ENCODE measurements around the gene RIN3. TPM values are rescaled to one million over a fixed set of nuclear protein-coding genes. Genes with fewer than 3 reads are reported as not detected.

Gene RIN3
- total and polyA plus RNA-seq, 2 donors: 6.2 to 20.6 TPM

GRCh38 chr14:92688434-92689375 is 175.1 kb downstream of the RIN3 start:
- H3K9me3 ChIP-seq (ENCODE audit: control insufficient read depth in 2 of 2, insufficient read depth in 1 of 2, low read length in 1 of 2): no peaks in the 10 kb centered on the region
- no peak overlapping the region for H3K4me3 ChIP-seq (ENCODE audit: low read length in 2 of 2)
- H3K27me3 ChIP-seq (ENCODE audit: control insufficient read depth in 2 of 2, insufficient read depth in 1 of 2, low read length in 1 of 2): no peaks in the 10 kb centered on the region
- DNase-seq (ENCODE audit: low read depth in 6 of 9, low spot score in 9 of 9): no peak
- no peak overlapping the region for H3K27ac ChIP-seq (ENCODE audit: low read depth in 1 of 2, low read length in 1 of 2)
- H3K36me3 ChIP-seq (ENCODE audit: control insufficient read depth in 2 of 2, insufficient read depth in 2 of 2, low read length in 1 of 2): peaks cover 39 to 44% of the 10 kb centered on the region in 2 donors
- WGBS: 97% methylated on average over 30 of the region's 30 CpGs
- peaks cover 10 to 16% of the 10 kb centered on the region in 2 donors for H3K4me1 ChIP-seq (ENCODE audit: control insufficient read depth in 2 of 2, insufficient read depth in 2 of 2, low read length in 2 of 2)

DNA sequence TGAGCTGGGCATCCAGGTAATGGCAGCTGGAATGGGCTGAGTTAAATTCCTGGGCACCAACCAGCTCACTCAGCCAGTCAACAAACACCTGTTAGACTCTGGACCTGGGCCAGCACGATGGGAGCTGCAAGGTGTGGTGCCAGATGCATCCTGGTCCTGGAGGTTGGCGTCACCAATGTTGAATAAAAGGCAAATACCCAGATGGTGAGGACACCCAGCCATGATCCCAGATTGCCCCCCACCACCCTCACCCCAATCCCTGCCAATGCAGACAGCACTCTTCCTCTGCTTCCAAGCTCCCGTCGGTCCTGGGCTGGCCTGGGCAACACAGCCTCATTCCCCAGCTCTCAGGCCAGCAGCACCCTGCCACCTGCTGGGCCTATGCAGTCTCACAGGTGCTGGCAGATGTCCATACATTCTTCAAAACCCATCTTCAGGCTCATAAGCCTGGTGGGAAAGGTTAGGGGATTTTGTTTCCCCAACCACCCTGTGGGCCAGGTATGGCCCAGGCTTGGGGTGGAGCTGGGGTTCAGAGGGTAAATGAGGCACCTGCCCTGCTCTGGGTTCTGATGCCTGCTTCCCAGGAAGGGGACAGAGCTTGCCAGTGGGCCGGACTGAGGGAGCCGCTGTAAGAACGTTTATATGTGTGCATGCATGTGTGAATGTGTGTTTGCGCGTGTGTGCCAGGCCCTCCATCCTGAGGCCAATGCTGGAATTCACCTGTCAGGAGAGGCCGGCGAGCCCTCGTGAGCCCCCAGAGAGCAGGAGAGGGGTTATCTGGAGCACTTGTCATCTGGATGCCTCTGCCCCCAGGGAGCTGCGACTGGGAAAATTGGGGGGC is 176.8 kb downstream of the RIN3 start:
- Histone ChIP-seq H3K27me3 (ENCODE audit: control insufficient read depth in 2 of 2, insufficient read depth in 1 of 2, low read length in 1 of 2) (no peaks in the 10 kb centered on the region), H3K27ac (ENCODE audit: low read depth in 1 of 2, low read length in 1 of 2) (no peak overlapping the region), H3K4me1 (ENCODE audit: control insufficient read depth in 2 of 2, insufficient read depth in 2 of 2, low read length in 2 of 2) (peaks cover 10 to 16% of the 10 kb centered on the region in 2 donors), H3K36me3 (ENCODE audit: control insufficient read depth in 2 of 2, insufficient read depth in 2 of 2, low read length in 1 of 2) (peaks cover 30 to 36% of the 10 kb centered on the region in 2 donors), H3K9me3 (ENCODE audit: control insufficient read depth in 2 of 2, insufficient read depth in 1 of 2, low read length in 1 of 2) (no peaks in the 10 kb centered on the region), H3K4me3 (ENCODE audit: low read length in 2 of 2) (no peak overlapping the region)
- 88% methylated on average over 13 of the region's 13 CpGs for WGBS
- DNase-seq (ENCODE audit: low read depth in 6 of 9, low spot score in 9 of 9): no peak

- H3K36me3 ChIP-seq (ENCODE audit: control insufficient read depth in 2 of 2, insufficient read depth in 2 of 2, low read length in 1 of 2): peaks cover 16 to 19% of the 10 kb centered on the region in 2 donors
- H3K4me3 ChIP-seq (ENCODE audit: low read length in 2 of 2): no peak overlapping the region
- peaks cover 10 to 16% of the 10 kb centered on the region in 2 donors for H3K4me1 ChIP-seq (ENCODE audit: control insufficient read depth in 2 of 2, insufficient read depth in 2 of 2, low read length in 2 of 2)
- H3K27ac ChIP-seq (ENCODE audit: low read depth in 1 of 2, low read length in 1 of 2): no peak overlapping the region
- H3K9me3 ChIP-seq (ENCODE audit: control insufficient read depth in 2 of 2, insufficient read depth in 1 of 2, low read length in 1 of 2): no peaks in the 10 kb centered on the region
- no peaks in the 10 kb centered on the region for H3K27me3 ChIP-seq (ENCODE audit: control insufficient read depth in 2 of 2, insufficient read depth in 1 of 2, low read length in 1 of 2)
- DNase-seq (ENCODE audit: low read depth in 6 of 9, low spot score in 9 of 9): peak in 1 of 9 donors; percentile 49
- 6% methylated on average over 2 of the region's 2 CpGs for WGBS
Observed at GRCh38 chr14:92692822-92693226, 179.2 kb downstream of the RIN3 start.

GRCh38 chr14:92693998-92694795 is 180.6 kb downstream of the RIN3 start:
- no peak for DNase-seq (ENCODE audit: low read depth in 6 of 9, low spot score in 9 of 9)
- H3K27me3 ChIP-seq (ENCODE audit: control insufficient read depth in 2 of 2, insufficient read depth in 1 of 2, low read length in 1 of 2): no peaks in the 10 kb centered on the region
- no peaks in the 10 kb centered on the region for H3K9me3 ChIP-seq (ENCODE audit: control insufficient read depth in 2 of 2, insufficient read depth in 1 of 2, low read length in 1 of 2)
- WGBS: 92% methylated on average over 18 of the region's 18 CpGs
- peaks cover 5 to 10% of the 10 kb centered on the region in 2 donors for H3K36me3 ChIP-seq (ENCODE audit: control insufficient read depth in 2 of 2, insufficient read depth in 2 of 2, low read length in 1 of 2)
- H3K27ac ChIP-seq (ENCODE audit: low read depth in 1 of 2, low read length in 1 of 2): no peak overlapping the region
- H3K4me1 ChIP-seq (ENCODE audit: control insufficient read depth in 2 of 2, insufficient read depth in 2 of 2, low read length in 2 of 2): peaks cover 10 to 16% of the 10 kb centered on the region in 2 donors
- no peak overlapping the region for H3K4me3 ChIP-seq (ENCODE audit: low read length in 2 of 2)

DNA sequence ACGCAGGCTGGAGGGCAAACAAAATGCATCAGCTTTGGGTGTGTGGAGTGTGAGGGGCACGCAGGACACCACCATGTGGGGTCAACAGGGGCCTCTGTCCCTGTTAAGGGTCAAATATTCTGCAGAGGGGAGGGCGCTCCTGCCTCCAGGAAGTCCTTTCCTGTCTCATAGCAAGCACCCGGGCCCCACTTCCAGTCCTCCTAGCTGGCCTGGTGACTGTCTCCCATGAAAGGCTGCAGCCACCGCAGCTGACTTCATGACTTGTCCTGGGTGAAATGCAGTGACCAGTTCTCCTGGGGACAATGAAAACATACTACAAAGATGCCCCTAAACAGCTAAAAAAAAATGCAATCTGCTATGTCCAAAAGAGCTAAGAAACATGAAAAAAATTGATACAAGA is 181.2 kb downstream of the RIN3 start:
- Histone ChIP-seq H3K27me3 (ENCODE audit: control insufficient read depth in 2 of 2, insufficient read depth in 1 of 2, low read length in 1 of 2) (no peaks in the 10 kb centered on the region), H3K36me3 (ENCODE audit: control insufficient read depth in 2 of 2, insufficient read depth in 2 of 2, low read length in 1 of 2) (peaks cover 5 to 8% of the 10 kb centered on the region in 2 donors), H3K4me1 (ENCODE audit: control insufficient read depth in 2 of 2, insufficient read depth in 2 of 2, low read length in 2 of 2) (peaks cover 10 to 16% of the 10 kb centered on the region in 2 donors), H3K4me3 (ENCODE audit: low read length in 2 of 2) (no peak overlapping the region), H3K27ac (ENCODE audit: low read depth in 1 of 2, low read length in 1 of 2) (no peak overlapping the region), H3K9me3 (ENCODE audit: control insufficient read depth in 2 of 2, insufficient read depth in 1 of 2, low read length in 1 of 2) (no peaks in the 10 kb centered on the region)
- DNase-seq (ENCODE audit: low read depth in 6 of 9, low spot score in 9 of 9): no peak
- whole genome bisulfite sequencing: 90% methylated on average over 5 of the region's 5 CpGs

DNA sequence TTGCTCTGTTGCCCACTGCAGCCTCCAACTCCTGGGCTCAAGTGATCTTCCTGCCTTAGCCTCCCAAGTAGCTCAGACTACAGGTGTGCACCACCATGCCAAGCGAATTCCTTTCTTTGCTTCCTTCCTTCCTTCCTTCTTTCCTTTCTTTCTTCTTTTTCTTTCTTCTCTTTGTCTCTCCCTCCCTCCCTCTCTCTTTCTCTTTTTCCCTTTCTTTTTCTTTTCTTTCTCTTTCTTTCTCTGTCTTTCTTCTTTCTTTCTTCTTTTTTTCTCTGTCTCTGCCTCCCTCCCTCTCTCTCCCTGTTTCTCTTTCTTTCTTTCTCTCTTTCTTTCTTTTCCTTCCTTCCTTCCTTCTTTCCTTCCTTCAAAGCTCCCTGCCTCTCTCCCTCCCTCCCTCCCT is 182.0 kb downstream of the RIN3 start:
- 94% methylated on average over 1 of the region's 1 CpG for WGBS
- H3K4me1 ChIP-seq (ENCODE audit: control insufficient read depth in 2 of 2, insufficient read depth in 2 of 2, low read length in 2 of 2): peaks cover 10 to 16% of the 10 kb centered on the region in 2 donors
- peaks cover 0 to 2% of the 10 kb centered on the region in 2 donors for H3K36me3 ChIP-seq (ENCODE audit: control insufficient read depth in 2 of 2, insufficient read depth in 2 of 2, low read length in 1 of 2)
- H3K9me3 ChIP-seq (ENCODE audit: control insufficient read depth in 2 of 2, insufficient read depth in 1 of 2, low read length in 1 of 2): no peaks in the 10 kb centered on the region
- H3K4me3 ChIP-seq (ENCODE audit: low read length in 2 of 2): no peak overlapping the region
- no peak overlapping the region for H3K27ac ChIP-seq (ENCODE audit: low read depth in 1 of 2, low read length in 1 of 2)
- no peaks in the 10 kb centered on the region for H3K27me3 ChIP-seq (ENCODE audit: control insufficient read depth in 2 of 2, insufficient read depth in 1 of 2, low read length in 1 of 2)
- DNase-seq (ENCODE audit: low read depth in 6 of 9, low spot score in 9 of 9): no peak

GRCh38 chr14:92696366-92696765 is 182.8 kb downstream of the RIN3 start:
- DNase-seq (ENCODE audit: low read depth in 6 of 9, low spot score in 9 of 9): no peak
- Histone ChIP-seq H3K4me1 (ENCODE audit: control insufficient read depth in 2 of 2, insufficient read depth in 2 of 2, low read length in 2 of 2) (peaks cover 10 to 16% of the 10 kb centered on the region in 2 donors), H3K36me3 (ENCODE audit: control insufficient read depth in 2 of 2, insufficient read depth in 2 of 2, low read length in 1 of 2) (peaks cover 0 to 2% of the 10 kb centered on the region in 2 donors), H3K27ac (ENCODE audit: low read depth in 1 of 2, low read length in 1 of 2) (no peak overlapping the region), H3K4me3 (ENCODE audit: low read length in 2 of 2) (no peak overlapping the region), H3K9me3 (ENCODE audit: control insufficient read depth in 2 of 2, insufficient read depth in 1 of 2, low read length in 1 of 2) (no peaks in the 10 kb centered on the region), H3K27me3 (ENCODE audit: control insufficient read depth in 2 of 2, insufficient read depth in 1 of 2, low read length in 1 of 2) (no peaks in the 10 kb centered on the region)
- WGBS: 74% methylated on average over 4 of the region's 4 CpGs

DNA sequence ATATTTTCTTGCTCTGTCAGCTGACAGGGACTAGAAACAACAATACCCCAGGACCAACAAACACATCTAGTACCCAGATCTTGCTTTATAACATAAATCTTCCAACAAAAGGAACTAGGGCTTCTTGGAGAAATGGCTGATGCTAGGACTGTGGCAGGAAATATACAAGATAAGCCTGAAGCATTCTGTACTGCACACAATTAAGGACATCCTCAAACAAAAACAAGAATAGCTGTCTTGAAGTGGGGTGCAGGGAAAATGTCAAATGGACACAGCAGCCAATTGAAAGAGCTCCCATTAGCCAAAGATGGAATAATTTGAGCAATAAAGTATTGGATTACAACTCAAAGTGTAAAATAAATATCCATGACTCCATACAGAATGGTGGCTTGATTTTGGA is 184.8 kb downstream of the RIN3 start:
- DNase-seq (ENCODE audit: low read depth in 6 of 9, low spot score in 9 of 9): no peak
- Histone ChIP-seq H3K4me1 (ENCODE audit: control insufficient read depth in 2 of 2, insufficient read depth in 2 of 2, low read length in 2 of 2) (peaks cover 0 to 2% of the 10 kb centered on the region in 2 donors), H3K9me3 (ENCODE audit: control insufficient read depth in 2 of 2, insufficient read depth in 1 of 2, low read length in 1 of 2) (no peaks in the 10 kb centered on the region), H3K27me3 (ENCODE audit: control insufficient read depth in 2 of 2, insufficient read depth in 1 of 2, low read length in 1 of 2) (no peaks in the 10 kb centered on the region), H3K27ac (ENCODE audit: low read depth in 1 of 2, low read length in 1 of 2) (no peak overlapping the region), H3K36me3 (ENCODE audit: control insufficient read depth in 2 of 2, insufficient read depth in 2 of 2, low read length in 1 of 2) (peaks cover 3% of the 10 kb centered on the region in 2 donors), H3K4me3 (ENCODE audit: low read length in 2 of 2) (no peak overlapping the region)
